Ovary (tissue), 3 donors: ENCODE data around the gene TEX38.

Source experiments
- CTCF ChIP-seq, 3 donors: fragments of 450-650 bp in 2 of 3; fragments of 200-600 bp in 1 of 3; IDR thresholded peaks; one replicate each; pipeline versions ENCODE4 v1.5.1 to v1.8.0; 2016 to 2022; ENCODE audit warnings: antibody characterized with exemption in 3 of 3, mild to moderate bottlenecking in 1 of 3
- POLR2A ChIP-seq: fragments of 450-650 bp; IDR thresholded peaks from one replicate; pipeline ENCODE4 v1.6.1; 2017; ENCODE audit warnings: antibody characterized with exemption, mild to moderate bottlenecking, moderate library complexity
- donor health status: DM: no; HTN: no; CAD: no.

DNA sequence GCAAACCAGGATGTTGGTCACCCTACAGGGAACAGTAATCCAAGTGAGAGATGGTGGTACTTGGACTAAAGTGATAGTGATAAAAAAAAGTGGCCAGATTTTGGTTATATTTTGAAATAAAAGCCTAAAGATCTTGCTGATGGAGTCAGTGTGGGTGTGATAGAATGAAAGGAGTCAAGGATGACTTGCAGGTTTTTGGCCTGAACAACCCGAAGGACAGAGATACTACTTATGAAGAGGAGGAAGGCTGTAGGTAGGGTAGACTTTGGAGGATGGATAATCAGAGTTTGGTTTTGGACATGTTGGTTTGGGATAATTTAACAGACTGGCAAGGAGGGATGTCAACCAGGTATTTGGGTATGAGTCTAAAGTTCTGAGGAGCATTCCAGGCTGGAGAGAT, 1.5 kb upstream of the TEX38 start:
- TF ChIP-seq CTCF (IDR thresholded peaks at IDR 0.05) (no peak), POLR2A (no peak)
